Transverse colon (tissue), 4 donors: ENCODE measurements around the gene CARD19. TPM values are rescaled to one million over a fixed set of nuclear protein-coding genes. Genes with fewer than 3 reads are reported as not detected.

Source experiments
- DNase-seq: peaks from one replicate; pipeline ENCODE4 v3.0.0-alpha.2; 2019
- H3K27ac ChIP-seq, 4 donors: fragments of 200-600 bp; sonication (generic); 2 replicates each; pipeline ENCODE4 v1.5.1; 2016 to 2018; ENCODE audit warnings: inconsistent platforms in 4 of 4
- H3K27me3 ChIP-seq: fragments of 200-600 bp; sonication (generic); 2 replicates; pipeline ENCODE4 v1.5.1; 2017; ENCODE audit warnings: inconsistent platforms
- H3K36me3 ChIP-seq, 4 donors: fragments of 200-600 bp; sonication (generic); 2 replicates each; pipeline ENCODE4 v1.5.1; 2017 to 2019; ENCODE audit warnings: inconsistent platforms in 4 of 4
- H3K4me1 ChIP-seq, 4 donors: fragments of 200-600 bp; sonication (generic); 2 replicates each; pipeline ENCODE4 v1.5.1; 2017 to 2020; ENCODE audit warnings: inconsistent platforms in 4 of 4
- H3K4me3 ChIP-seq, 4 donors: fragments of 200-600 bp; sonication (generic); 1 replicate in 1 of 4; 2 replicates in 3 of 4; pipeline versions ENCODE4 v1.5.1 to v1.6.1; 2017 to 2019; ENCODE audit warnings: inconsistent platforms in 4 of 4
- H3K9me3 ChIP-seq, 2 donors: fragments of 200-600 bp; sonication (generic); 2 replicates each; pipeline ENCODE4 v1.5.1; 2017 to 2019; ENCODE audit warnings: inconsistent platforms in 2 of 2
- EP300 ChIP-seq: sonication (generic); formaldehyde crosslinking; IDR thresholded peaks from one replicate; pipeline ENCODE4 v1.6.1; 2017; ENCODE audit warnings: antibody characterized with exemption, low read depth
- POLR2A ChIP-seq: fragments of 450-650 bp; IDR thresholded peaks from one replicate; pipeline ENCODE4 v1.6.1; 2016; ENCODE audit warnings: antibody characterized with exemption, mild to moderate bottlenecking, moderate library complexity
- POLR2AphosphoS5 ChIP-seq, 3 donors: sonication (generic); formaldehyde crosslinking; IDR thresholded peaks; one replicate each; pipeline ENCODE4 v1.6.1; 2016; ENCODE audit warnings: antibody characterized with exemption in 3 of 3
- WGBS, 2 donors: methylation state at CpG; one replicate each; pipeline ENCODE4 v1.1.5; 2018; ENCODE audit warnings: low coverage in 1 of 2; 5-methylcytosine and 5-hydroxymethylcytosine counted together
- in situ Hi-C, 4 donors: fragments of 200-750 bp; cut with MboI; loops; one replicate each; pipeline versions ENCODE4 v1.15.0 to v1.15.1; 2017; ENCODE audit warnings: low sequenced_read_pairs in 3 of 4, low pct_ligation_motif_present in 1 of 4, low pct_unique_long_range_greater_than_20kb in 1 of 4
- intact Hi-C: fragments of 100-400 bp; cut with DNase I; formaldehyde crosslinking; loops from one replicate; pipeline ENCODE4 v1.15.1; 2023; ENCODE audit warnings: low total_unique reads
- total RNA-seq, 4 donors: library from RNA; depleted of rRNA; stranded (reverse); fragments of >200 nt; gene quantifications; one replicate each; pipeline ENCODE4 v1.1.0, GENCODE V29; 2016
- TF ChIP-seq, protein P1 (sequence below), 5 experiments: fragments of 200-600 bp in 3 of 5; fragments of 450-650 bp in 2 of 5; sonication (generic) in 3 of 5; IDR thresholded peaks; 1 replicate in 2 of 5; 2 replicates in 3 of 5; pipeline ENCODE4 v1.5.1; 2016 to 2017; ENCODE audit warnings: antibody characterized with exemption in 5 of 5, inconsistent platforms in 3 of 5, mild to moderate bottlenecking in 2 of 5, moderate library complexity in 1 of 5

The CARD19 gene
- total RNA-seq, 4 donors from 2014 or later = 16.3 to 105 (median 88.2) TPM

DNA sequence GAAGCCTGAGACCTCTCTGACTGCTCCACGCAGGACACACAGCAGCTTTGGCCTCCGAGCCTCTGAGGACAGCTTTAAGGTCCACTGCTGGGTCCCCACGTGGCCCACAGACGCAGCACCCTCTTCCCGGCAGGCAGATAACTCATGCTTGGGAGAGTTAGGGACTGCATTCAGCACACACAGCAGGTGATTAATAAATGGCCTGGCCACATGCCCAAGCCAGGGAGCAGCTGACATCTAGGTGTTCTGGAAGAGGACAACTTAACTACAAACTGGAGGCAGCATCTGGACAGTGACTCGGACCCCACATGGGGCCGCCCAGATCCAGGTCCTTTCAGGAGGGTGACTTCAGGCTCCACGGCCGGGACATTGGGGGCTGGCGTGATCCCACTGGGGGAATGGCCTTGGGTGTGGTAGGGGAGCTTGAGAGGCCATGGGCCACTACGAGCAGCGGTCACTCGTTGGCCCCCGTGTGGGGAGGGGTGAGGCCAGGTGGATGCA is 26.8 kb downstream of the CARD19 start:
- DNase-seq = peak; percentile 5
- H3K27me3 ChIP-seq = no peaks in the 10 kb centered on the region
- no peak for TF ChIP-seq POLR2AphosphoS5 (IDR thresholded peaks at IDR 0.05)
- TF ChIP-seq POLR2A = no peak
- TF ChIP-seq, protein P1, sequence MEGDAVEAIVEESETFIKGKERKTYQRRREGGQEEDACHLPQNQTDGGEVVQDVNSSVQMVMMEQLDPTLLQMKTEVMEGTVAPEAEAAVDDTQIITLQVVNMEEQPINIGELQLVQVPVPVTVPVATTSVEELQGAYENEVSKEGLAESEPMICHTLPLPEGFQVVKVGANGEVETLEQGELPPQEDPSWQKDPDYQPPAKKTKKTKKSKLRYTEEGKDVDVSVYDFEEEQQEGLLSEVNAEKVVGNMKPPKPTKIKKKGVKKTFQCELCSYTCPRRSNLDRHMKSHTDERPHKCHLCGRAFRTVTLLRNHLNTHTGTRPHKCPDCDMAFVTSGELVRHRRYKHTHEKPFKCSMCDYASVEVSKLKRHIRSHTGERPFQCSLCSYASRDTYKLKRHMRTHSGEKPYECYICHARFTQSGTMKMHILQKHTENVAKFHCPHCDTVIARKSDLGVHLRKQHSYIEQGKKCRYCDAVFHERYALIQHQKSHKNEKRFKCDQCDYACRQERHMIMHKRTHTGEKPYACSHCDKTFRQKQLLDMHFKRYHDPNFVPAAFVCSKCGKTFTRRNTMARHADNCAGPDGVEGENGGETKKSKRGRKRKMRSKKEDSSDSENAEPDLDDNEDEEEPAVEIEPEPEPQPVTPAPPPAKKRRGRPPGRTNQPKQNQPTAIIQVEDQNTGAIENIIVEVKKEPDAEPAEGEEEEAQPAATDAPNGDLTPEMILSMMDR (IDR thresholded peaks at IDR 0.05) = no peak
- TF ChIP-seq EP300 = no peak
- in situ Hi-C loops = no loop called here
- H3K9me3 ChIP-seq = no peaks in the 10 kb centered on the region
- peaks cover 0 to 8% (median 0%) of the 10 kb centered on the region in 4 donors for H3K36me3 ChIP-seq
- H3K4me1 ChIP-seq = peaks cover 20 to 38% (median 32%) of the 10 kb centered on the region in 4 donors
- WGBS, 2 donors = 91% methylated on average over 10 of the region's 14 CpGs; no CpG with 5 or more reads in 1 of the 2 donors
- H3K27ac ChIP-seq = no peak overlapping the region
- H3K4me3 ChIP-seq = no peak overlapping the region
- intact Hi-C loops = no loop called here

DNA sequence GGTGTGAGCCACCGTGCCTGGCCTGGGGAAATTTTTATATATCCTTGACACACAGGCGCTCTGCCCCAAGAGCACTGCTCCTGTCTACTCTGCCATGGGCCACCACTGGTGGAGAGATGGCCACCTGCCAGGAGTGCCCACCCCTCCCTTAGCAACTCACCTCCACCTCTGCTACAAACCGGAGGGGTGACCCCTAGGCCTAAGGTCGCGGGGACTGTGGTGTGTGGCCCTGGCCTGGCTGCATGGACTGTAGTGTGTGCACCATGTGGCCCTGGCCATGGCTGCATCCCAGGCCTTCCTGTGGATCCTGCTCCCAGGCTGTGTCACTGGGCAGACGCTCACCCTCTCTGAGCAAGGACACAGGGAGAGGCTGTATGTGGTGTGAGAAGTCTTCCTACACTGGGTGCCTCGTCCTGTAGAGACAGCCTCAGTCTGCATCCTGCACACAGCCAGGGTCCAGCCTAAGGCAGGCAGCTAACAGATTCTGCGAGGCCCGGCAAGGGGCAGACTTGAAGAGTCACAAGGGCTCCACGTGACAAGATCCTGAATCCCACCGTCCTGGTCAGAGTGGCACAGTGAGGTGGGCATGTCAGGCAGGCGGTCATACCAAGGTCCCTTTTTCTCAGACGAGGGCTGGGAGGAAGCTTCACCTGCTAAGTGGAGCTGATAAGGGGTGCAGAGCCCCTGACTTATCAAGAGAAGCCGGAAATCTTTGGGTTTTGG is 27.7 kb downstream of the CARD19 start:
- H3K4me3 ChIP-seq = no peak overlapping the region
- no peaks in the 10 kb centered on the region for H3K9me3 ChIP-seq
- peaks cover 0 to 8% (median 0%) of the 10 kb centered on the region in 4 donors for H3K36me3 ChIP-seq
- in situ Hi-C loops = no loop called here
- intact Hi-C loops = no loop called here
- H3K4me1 ChIP-seq = peaks cover 23 to 45% (median 37%) of the 10 kb centered on the region in 4 donors
- H3K27me3 ChIP-seq = no peaks in the 10 kb centered on the region
- no peak overlapping the region for H3K27ac ChIP-seq
- WGBS, 2 donors = 87% methylated on average over 13 of the region's 14 CpGs; no CpG with 5 or more reads in 1 of the 2 donors
- TF ChIP-seq, protein P1 (IDR thresholded peaks at IDR 0.05) = no peak
- TF ChIP-seq POLR2AphosphoS5 (IDR thresholded peaks at IDR 0.05) = no peak
- no peak for TF ChIP-seq POLR2A
- no peak for TF ChIP-seq EP300
- DNase-seq = peak; percentile 6

DNA sequence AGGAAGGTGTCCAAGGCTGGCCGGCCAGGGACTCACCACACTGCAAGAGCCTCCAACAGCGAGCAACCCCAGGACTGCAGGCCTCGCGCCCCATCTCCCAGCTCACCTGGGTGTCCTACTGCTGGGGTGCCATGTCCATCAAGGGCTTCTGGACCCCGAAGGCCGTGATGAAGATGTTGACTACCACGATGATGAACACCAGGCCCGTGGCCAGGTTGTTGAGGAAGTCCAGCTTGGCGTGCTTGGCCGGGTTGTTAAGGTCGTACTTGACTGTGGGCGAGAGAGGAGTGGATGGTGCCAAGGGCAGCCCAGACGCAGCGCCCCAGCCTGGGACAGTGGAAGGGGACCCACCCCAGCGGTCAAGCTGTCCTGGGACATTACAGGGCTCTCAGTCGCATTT is 28.8 kb downstream of the CARD19 start:
- peaks cover 0 to 8% (median 0%) of the 10 kb centered on the region in 4 donors for H3K36me3 ChIP-seq
- peak; percentile 6 for DNase-seq

DNA sequence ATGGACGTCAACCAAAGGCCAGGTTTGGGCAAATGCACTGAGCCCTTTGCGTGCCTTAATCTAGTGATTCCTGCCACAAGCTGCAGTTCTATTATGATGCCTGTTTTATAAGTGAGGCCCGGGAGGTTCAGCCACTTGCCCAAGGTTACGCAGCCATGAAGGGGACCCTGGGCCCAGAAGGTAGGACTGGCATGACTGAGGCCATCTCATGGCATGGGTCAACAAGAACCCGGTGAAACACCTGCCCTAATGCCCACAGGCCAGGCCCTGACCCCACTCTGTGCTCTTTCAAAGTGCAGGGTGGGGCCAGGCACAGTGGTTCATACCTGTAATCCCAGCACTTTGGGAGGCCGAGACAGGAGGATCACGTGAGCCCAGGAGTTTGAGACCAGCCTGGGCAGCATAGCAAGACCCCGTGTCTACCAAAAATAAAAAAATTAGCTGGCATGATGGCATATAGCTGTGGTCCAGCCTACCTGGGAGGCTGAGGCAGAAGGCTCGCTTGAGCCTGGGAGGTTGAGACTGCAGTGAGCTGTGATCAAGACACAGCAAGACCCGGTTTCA is 29.4 kb downstream of the CARD19 start:
- Histone ChIP-seq H3K27ac (peak overlapping the region; percentile 73 to 100 (median 96)), H3K9me3 (no peaks in the 10 kb centered on the region), H3K4me1 (peaks cover 19 to 49% (median 37%) of the 10 kb centered on the region in 4 donors), H3K27me3 (no peaks in the 10 kb centered on the region), H3K36me3 (peaks cover 0 to 8% (median 0%) of the 10 kb centered on the region in 4 donors), H3K4me3 (no peak overlapping the region)
- intact Hi-C loops = no loop called here
- no peak for TF ChIP-seq EP300
- TF ChIP-seq POLR2AphosphoS5 (IDR thresholded peaks at IDR 0.05) = no peak
- TF ChIP-seq POLR2A = no peak
- TF ChIP-seq, protein P1 (IDR thresholded peaks at IDR 0.05) = no peak
- DNase-seq = peak; percentile 2
- in situ Hi-C loops = no loop called here
- WGBS, 2 donors = 69 to 93% methylated on average over 3 to 10 of the region's 10 CpGs

More for the DNA sequence above, 28.8 kb downstream of the CARD19 start:
- in situ Hi-C loops = no loop called here
- H3K9me3 ChIP-seq = no peaks in the 10 kb centered on the region
- TF ChIP-seq POLR2A (no peak), POLR2AphosphoS5 (IDR thresholded peaks at IDR 0.05) (no peak), EP300 (no peak)
- TF ChIP-seq, protein P1 (IDR thresholded peaks at IDR 0.05) = no peak
- WGBS, 2 donors = 98% methylated on average over 12 of the region's 16 CpGs; no CpG with 5 or more reads in 1 of the 2 donors
- H3K4me3 ChIP-seq = no peak overlapping the region
- intact Hi-C loops = no loop called here
- peaks cover 22 to 49% (median 38%) of the 10 kb centered on the region in 4 donors for H3K4me1 ChIP-seq
- no peaks in the 10 kb centered on the region for H3K27me3 ChIP-seq
- no peak overlapping the region for H3K27ac ChIP-seq
